ENCODE data around the gene GPR75.

Gene GPR75
- 3.0 to 4.0 (median 3.6) reads per million in 4 experiments for total RNA-seq

- DNase-seq = no peak
These were observed at the start of gene GPR75 for GRCh38 chr2:53859206-53860181. Gene GPR75, minus strand, starts transcription at chr2:53859967. Its CDS starts 5,211 bp downstream, at chr2:53854756.

- no peak for DNase-seq
These were observed 47.8 kb upstream of the GPR75 start for GRCh38 chr2:53907582-53907981.

DNA sequence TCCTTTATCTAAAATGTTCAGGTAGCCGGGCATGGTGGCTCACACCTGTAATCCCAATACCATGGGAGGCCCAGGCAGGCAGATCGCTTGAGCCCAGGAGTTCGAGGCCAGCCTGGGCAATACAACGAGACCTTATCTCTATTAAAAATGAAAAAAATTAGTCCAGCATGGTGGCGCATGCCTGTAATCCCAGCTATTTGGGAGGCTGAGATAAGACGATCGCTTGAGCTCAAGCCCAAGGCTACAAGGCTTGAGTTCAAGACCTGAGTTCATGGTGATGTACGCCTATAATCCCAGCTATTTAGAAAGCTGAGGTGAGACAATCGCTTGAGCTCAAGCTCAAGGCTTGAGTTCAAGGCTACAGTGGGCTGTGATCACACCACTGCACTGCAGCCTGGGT, 45.6 kb upstream of the GPR75 start:
- no peak for DNase-seq

- no peak for DNase-seq
These were observed 43.2 kb upstream of the GPR75 start for GRCh38 chr2:53903011-53903410.

- no peak for DNase-seq
These were observed 41.4 kb upstream of the GPR75 start for GRCh38 chr2:53901192-53901591.

- DNase-seq = no peak
These were observed 37.1 kb upstream of the GPR75 start for GRCh38 chr2:53896864-53897263.

DNA sequence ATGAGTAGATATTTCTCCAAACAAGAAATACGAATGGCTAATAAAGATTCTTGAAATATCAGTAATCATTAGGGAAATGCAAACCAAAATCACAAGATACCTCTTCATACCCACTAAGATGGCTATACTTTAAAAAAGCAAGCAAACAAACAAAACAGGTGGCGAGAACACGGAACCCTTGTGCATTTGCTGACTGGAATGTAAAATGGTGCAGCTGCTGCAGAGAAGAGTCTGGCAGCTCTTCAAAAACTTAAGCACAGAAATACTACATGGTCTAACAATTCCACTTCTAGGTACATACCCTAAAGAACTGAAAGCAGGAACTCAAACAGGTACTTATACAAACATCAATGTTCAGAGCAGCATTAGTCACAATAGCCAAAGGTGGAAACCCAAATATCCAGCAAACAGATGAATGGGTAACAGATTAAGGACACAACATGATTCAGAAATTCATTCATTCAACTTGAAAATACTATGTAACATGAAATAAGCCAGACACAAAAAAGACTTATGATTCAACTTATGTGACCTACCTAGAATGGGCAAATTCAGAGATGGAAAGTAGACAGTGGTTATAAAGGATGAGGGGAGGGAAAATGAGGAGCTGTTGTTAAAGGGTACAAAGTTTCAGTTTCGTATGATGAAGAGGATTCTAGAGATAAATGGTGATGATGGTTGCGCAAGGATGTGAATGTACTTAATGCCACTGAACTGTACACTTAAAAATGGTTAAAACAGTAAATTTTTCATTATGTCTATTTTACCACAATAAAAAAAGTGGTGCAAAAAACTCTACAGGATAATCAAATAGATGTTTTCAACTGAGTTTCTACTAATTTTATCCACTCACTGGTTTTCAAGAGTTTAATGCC, 26.9 kb upstream of the GPR75 start:
- DNase-seq = no peak

- no peak for DNase-seq
These were observed 25.1 kb upstream of the GPR75 start for GRCh38 chr2:53884883-53885282.

- DNase-seq = no peak
These were observed 22.2 kb upstream of the GPR75 start for GRCh38 chr2:53881986-53882385.

GRCh38 chr2:53881360-53881759, 21.6 kb upstream of the GPR75 start:
- DNase-seq = no peak

DNA sequence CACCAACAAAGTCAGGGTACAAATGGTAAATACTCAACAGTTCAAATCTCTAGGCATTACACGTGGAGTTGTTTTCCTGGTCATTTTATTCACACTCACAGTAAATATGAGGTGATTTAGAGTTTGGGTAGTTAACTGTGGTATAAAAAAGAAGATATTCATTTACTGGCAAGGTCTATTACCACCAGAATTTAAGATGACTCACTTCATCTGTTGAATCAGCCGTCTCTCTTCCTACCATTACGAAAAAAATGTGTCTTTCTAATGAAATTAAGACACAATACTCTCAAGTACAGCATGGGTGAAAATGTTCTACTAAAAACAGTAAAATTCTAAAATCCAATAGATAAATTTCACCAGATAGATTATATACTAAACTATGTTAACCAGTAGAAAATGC, 21.0 kb upstream of the GPR75 start:
- DNase-seq = no peak

DNA sequence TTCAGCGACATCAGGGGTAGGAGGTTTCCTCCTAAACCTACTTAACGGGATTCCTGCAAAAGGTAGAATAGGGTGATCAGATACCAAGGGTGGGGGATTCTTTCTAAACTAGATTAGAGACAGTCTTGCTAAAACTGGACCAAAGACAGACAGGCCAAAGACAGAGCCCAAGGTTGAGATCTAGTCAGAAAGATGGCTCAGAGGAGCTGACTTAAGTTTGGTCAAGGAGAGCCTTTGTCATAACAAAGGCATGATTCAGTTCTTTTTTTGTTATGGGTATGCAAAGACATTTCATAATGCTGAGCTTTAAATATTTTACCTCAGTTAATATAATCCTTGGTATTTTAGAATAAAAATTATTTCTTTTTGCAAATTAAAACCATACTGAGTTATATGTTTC, 17.8 kb upstream of the GPR75 start:
- no peak for DNase-seq

GRCh38 chr2:53877112-53877511, 17.3 kb upstream of the GPR75 start:
- DNase-seq = no peak

DNA sequence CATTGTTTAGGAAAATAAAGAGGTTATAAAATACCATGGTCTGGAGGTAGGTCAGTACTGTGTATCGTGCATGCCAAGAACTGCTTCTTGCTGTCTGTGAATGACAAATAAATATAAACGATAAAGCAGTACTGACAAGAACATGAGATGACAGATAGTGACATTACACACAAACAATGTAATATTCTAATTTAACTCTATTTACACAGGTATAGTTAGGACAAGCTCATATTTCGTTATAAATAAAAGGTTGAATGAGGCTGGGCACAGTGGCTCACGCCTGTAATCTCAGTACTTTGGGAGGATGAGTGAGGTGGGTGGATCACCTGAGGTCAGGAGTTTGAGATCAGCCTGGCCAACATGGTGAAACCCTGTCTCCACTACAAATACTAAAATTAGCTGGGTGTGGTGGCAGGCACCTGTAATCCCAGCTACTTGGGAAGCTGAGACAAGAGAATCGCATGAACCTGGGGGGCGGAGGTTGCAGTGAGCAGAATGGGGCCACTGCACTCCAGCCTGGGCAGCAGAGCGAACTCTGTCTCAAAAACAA, 14.7 kb upstream of the GPR75 start:
- no peak for DNase-seq

DNA sequence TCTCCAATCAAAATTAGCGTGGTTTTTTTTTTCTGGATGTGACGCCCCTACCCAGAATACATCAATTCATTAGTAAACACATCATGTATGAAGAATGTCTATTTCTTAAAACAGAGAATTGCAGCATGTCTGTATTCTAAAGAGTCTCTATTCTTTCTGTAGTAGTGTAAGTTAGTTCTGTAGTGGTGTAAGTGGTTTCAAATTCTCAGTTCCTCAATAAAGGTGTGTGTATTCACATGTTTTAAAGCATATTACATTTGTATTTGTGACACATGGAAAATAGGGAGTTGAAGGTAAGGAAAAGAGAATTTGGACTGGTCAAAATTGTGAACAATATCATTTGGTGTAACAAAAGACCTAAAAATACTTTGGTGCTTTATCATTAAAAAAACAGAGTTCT, 8.0 kb upstream of the GPR75 start:
- DNase-seq = no peak

DNA sequence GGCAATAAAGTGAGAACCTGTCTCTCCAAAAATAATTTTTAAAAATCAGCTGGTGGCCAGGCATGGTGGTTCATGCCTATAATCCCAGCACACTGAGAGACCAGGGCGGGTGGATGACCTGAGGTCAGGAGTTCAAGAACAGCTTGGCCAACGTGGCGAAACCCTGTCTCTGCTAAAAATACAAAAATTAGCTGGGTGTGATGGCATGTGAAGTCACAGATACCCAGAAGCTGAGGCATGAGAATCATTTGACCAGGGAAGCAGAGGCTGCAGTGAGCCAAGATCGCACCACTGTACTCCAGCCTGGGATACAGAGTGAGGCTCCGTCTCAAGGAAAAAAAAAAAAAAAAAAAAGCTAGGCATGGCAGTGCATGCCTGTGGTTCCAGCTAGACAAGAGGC, 7.4 kb upstream of the GPR75 start:
- no peak for DNase-seq

DNA sequence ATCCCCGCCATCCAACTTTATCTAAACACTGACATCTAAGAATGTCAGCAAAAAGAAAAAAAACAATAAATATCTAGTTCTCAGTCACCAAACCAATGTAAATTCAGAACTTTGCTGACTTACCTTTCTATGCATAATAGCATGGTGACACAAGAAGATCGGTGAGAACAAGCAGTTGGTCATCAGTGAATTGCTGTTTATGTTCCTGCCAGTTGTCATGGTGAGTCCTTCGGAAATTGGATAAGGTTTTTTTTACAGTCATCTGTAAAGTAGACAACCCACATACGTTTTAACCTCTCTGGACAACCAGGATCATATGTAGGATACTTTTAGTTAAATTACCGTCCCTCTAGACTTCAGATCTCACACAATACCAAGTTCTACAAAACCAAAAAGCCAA, 6.2 kb upstream of the GPR75 start:
- DNase-seq = no peak

GRCh38 chr2:53865264-53865663, 5.5 kb upstream of the GPR75 start:
- DNase-seq = no peak

DNA sequence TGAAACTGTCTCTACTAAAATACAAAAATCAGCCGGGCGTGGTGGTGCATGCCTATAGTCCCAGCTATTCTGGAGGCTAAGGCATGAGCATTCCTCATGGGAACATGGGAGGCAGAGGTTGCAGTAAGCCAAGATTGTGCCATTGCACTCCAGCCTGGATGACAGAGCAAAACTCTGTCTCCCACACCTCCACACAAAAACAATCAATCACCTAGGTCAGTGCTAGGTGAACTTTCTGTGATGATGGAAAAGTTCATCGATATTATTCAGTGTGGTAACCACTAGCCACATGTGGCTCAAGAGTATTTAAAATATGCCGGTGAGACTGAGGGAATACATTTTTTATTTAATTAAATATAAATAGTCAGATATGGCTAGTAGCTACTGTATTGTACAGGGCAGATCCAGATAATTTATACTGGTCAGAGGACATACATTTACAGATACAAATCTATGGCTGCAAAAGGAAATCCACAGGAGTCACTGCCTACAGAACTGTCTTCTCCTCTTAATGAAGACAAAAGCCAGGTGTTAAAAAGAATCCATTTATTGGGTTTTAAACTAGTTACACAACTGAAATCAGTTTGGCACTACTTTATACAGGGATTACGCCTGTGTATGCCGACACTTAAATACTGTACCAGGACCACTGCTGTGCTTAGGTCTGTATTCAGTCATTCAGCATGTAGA, 3.9 kb upstream of the GPR75 start:
- no peak for DNase-seq

DNA sequence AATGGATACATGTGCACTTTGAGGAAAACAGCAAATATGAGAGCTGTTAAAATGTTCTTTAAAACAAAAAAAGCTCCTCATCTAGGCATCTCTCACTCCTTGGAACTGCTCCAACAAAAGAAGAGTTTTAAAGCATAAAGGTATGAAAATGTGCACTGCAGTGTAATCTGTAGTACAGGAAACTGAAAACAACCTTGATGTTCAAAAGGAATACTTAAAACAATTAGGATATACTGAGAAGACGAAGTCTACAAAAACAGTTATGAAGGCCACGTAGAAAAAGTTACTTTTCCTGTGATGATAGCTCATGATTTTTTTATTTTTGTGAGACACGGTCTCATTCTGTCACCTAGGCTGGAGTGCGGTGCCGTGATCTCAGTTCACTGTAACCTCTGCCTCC, 2.1 kb upstream of the GPR75 start:
- DNase-seq = no peak

GRCh38 chr2:53856272-53856671, 3.5 kb downstream of the GPR75 start:
- no peak for DNase-seq

DNA sequence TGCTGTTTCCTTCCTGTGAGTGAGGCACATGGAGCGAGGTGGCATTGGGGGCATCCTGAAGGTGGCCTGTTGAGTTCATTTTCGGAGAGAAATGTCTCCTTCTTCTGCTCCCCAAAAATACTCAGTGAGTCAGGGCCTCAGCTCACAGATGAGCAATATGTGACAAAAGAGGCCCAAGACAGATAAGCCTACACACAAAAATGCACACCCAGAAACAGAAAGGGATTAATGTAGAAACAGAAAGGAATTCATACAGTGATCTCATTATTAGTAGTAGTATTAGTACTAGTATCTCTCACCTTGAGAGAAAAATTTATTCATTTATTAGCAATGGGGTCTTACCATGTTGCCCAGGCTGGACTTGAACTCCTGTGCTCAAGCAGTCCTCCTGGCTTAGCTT, 5.1 kb downstream of the GPR75 start:
- no peak for DNase-seq

- no peak for DNase-seq
These were observed 7.2 kb downstream of the GPR75 start for GRCh38 chr2:53852532-53852931.

All from effector CD8-positive, alpha-beta T cell (primary cell).